DOHH2 (cell line): ENCODE results near the gene FHOD1.

Experiments
- H3F3A ChIP-seq: fragments of 200-600 bp; sonication (generic), shearing (Covaris generic); 2 replicates; pipeline ENCODE4 v1.6.0; 2016; ENCODE audit warnings: antibody characterized with exemption, mild to moderate bottlenecking; ENCODE audit not compliant: control insufficient read depth, insufficient read depth
- H3K27ac ChIP-seq: fragments of 200-600 bp; sonication (generic); 2 replicates; pipeline ENCODE4 v1.5.1; 2014; ENCODE audit warnings: low read depth, mild to moderate bottlenecking, low read length, moderate library complexity
- H3K27me3 ChIP-seq: fragments of 200-600 bp; sonication (generic); 2 replicates; pipeline ENCODE4 v1.6.1; 2014; ENCODE audit warnings: mild to moderate bottlenecking, low read length, mixed read lengths; ENCODE audit not compliant: control insufficient read depth
- H3K36me3 ChIP-seq: fragments of 200-600 bp; sonication (generic); 2 replicates; pipeline ENCODE4 v1.6.1; 2014; ENCODE audit warnings: mild to moderate bottlenecking, low read length, moderate library complexity, mixed read lengths; ENCODE audit not compliant: control insufficient read depth
- H3K4me1 ChIP-seq: fragments of 200-600 bp; sonication (generic); 2 replicates; pipeline ENCODE4 v1.6.1; 2014; ENCODE audit warnings: mild to moderate bottlenecking, low read length, mixed read lengths; ENCODE audit not compliant: control insufficient read depth
- H3K4me2 ChIP-seq: fragments of 200-600 bp; sonication (generic); 2 replicates; pipeline ENCODE4 v1.6.0; 2014; ENCODE audit warnings: mild to moderate bottlenecking, low read length, moderate library complexity
- H3K4me3 ChIP-seq: fragments of 200-600 bp; sonication (generic); 2 replicates; pipeline ENCODE4 v1.5.1; 2014; ENCODE audit warnings: mild to moderate bottlenecking, low read length, mixed read lengths
- H3K79me2 ChIP-seq: fragments of 200-600 bp; sonication (generic); 2 replicates; pipeline ENCODE4 v1.6.1; 2014; ENCODE audit warnings: mild to moderate bottlenecking, low read length, mixed read lengths; ENCODE audit not compliant: control insufficient read depth
- H3K9me2 ChIP-seq: fragments of 200-600 bp; sonication (generic); replicated peaks from 2 replicates; pipeline ENCODE4 v1.6.1; 2014; ENCODE audit warnings: mild to moderate bottlenecking, low read length, mixed read lengths; ENCODE audit not compliant: control insufficient read depth
- H3K9me3 ChIP-seq: fragments of 200-600 bp; sonication (generic); 2 replicates; pipeline ENCODE4 v1.6.1; 2014; ENCODE audit warnings: antibody characterized with exemption, low read length, mixed read lengths; ENCODE audit not compliant: control insufficient read depth, insufficient read depth
- H4K20me1 ChIP-seq: fragments of 200-600 bp; sonication (generic); 2 replicates; pipeline ENCODE4 v1.6.0; 2014; ENCODE audit warnings: low read depth, mild to moderate bottlenecking, antibody characterized with exemption, low read length, moderate library complexity; ENCODE audit not compliant: control insufficient read depth, insufficient read depth
- CTCF ChIP-seq: fragments of 200-600 bp; sonication (generic); IDR thresholded peaks from one replicate; pipeline ENCODE4 v1.5.1; 2014; ENCODE audit warnings: antibody characterized with exemption, mild to moderate bottlenecking, low read depth, low read length; ENCODE audit not compliant: poor library complexity, severe bottlenecking
- EZH2phosphoT487 ChIP-seq: fragments of 200-600 bp; sonication (generic); IDR thresholded peaks from 2 replicates; pipeline ENCODE4 v1.6.1; 2017; ENCODE audit warnings: borderline replicate concordance, mild to moderate bottlenecking, antibody characterized with exemption, low read length, moderate library complexity, mixed read lengths

FHOD1 gene

GRCh38 chr16:67179421-67180080 is 67.7 kb downstream of the FHOD1 start:
- Histone ChIP-seq H3K9me2 (no peaks in the 10 kb centered on the region), H3K4me2 (no peak overlapping the region), H3K79me2 (0 out of 2 replicates have a peak, but pooled peaks cover 8% of the 10 kb centered on the region), H3K4me3 (no peak overlapping the region), H3K27ac (no peak overlapping the region), H3K9me3 (no peaks in the 10 kb centered on the region), H4K20me1 (peaks cover 7% of the 10 kb centered on the region; the same call in 1 of the 2 replicates), H3F3A (no peaks in the 10 kb centered on the region; the same call in 1 of the 2 replicates), H3K36me3 (no peaks in the 10 kb centered on the region), H3K27me3 (peaks cover 30% of the 10 kb centered on the region), H3K4me1 (peaks cover 29% of the 10 kb centered on the region)
- TF ChIP-seq CTCF (no peak), EZH2phosphoT487 (no peak)
